ENCODE results near the gene MEX3D.

GRCh38 chr19:1584500-1585242 lies 16.5 kb upstream of the MEX3D start:
- TF ChIP-seq CTCF (IDR thresholded peaks at IDR 0.05) (no peak), POLR2A (IDR thresholded peaks at IDR 0.05) (no peak)
